Fibroblast of the aortic adventitia (primary cell): ENCODE results near the gene TRIM24. TPM values are rescaled to one million over a fixed set of nuclear protein-coding genes. Genes with fewer than 3 reads are reported as not detected.

Source experiments
- DNase-seq: peaks from one replicate; pipeline ENCODE4 v3.0.0-alpha.2; 2010; ENCODE audit warnings: low read depth
- H3K4me3 ChIP-seq: 2 replicates; pipeline ENCODE4 v1.5.1; 2011; ENCODE audit warnings: low read depth, mild to moderate bottlenecking, control low read depth, low read length, moderate library complexity
- CTCF ChIP-seq: IDR thresholded peaks from 2 replicates; pipeline ENCODE4 v1.5.1; 2011; ENCODE audit warnings: mild to moderate bottlenecking, low read length, control low read depth, inconsistent platforms; ENCODE audit not compliant: insufficient read depth
- total RNA-seq: library from RNA; depleted of rRNA; stranded (reverse); fragments of >200 nt; gene quantifications from 2 replicates; pipeline ENCODE4 v1.2.3, GENCODE V29; 2012; ENCODE audit warnings: low replicate concordance

The TRIM24 gene
- total RNA-seq, 1 donor = 12.6 TPM

- TF ChIP-seq CTCF = no peak
- H3K4me3 ChIP-seq = no peak overlapping the region
- DNase-seq = no peak
Measured at GRCh38 chr7:138472292-138473079, 12.4 kb downstream of the TRIM24 start.

GRCh38 chr7:138475377-138475776 is 15.3 kb downstream of the TRIM24 start:
- DNase-seq = no peak
- H3K4me3 ChIP-seq = no peak overlapping the region
- no peak for TF ChIP-seq CTCF

GRCh38 chr7:138477081-138477578 is 17.1 kb downstream of the TRIM24 start:
- DNase-seq = no peak
- TF ChIP-seq CTCF = no peak
- H3K4me3 ChIP-seq = no peak overlapping the region

- no peak for TF ChIP-seq CTCF
- no peak for DNase-seq
- H3K4me3 ChIP-seq = no peak overlapping the region
Measured at GRCh38 chr7:138477581-138477980, 17.5 kb downstream of the TRIM24 start.

- DNase-seq = no peak
- no peak for TF ChIP-seq CTCF
- no peak overlapping the region for H3K4me3 ChIP-seq
Measured at GRCh38 chr7:138478499-138478908, 18.4 kb downstream of the TRIM24 start.

- H3K4me3 ChIP-seq = no peak overlapping the region
- no peak for TF ChIP-seq CTCF
- DNase-seq = no peak
Measured at GRCh38 chr7:138480527-138480926, 20.5 kb downstream of the TRIM24 start.
